ENCODE results near the gene HK1.

Gene HK1

DNA sequence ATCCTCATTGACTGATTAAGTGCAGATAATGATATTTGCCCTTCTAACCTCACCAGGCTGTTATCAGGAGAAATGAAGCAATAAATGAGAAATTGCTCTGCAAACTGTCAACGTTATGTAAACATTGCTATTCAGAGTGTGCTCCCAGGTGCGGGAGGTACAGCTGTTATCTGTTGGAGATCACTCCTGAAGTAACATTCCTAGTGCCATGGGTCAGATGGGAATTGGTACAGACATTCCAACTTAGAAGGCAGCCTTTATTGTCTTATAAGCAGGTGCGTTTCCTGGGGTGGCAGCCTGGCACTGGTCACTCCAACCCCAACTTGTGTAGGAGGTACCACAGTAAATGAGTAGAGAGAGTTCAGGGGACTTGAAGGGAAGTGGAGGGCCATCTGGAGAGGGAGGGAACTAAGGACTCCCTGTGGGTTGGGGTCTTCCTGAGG lies 36.8 kb downstream of the HK1 start:
- TF ChIP-seq, protein P1, sequence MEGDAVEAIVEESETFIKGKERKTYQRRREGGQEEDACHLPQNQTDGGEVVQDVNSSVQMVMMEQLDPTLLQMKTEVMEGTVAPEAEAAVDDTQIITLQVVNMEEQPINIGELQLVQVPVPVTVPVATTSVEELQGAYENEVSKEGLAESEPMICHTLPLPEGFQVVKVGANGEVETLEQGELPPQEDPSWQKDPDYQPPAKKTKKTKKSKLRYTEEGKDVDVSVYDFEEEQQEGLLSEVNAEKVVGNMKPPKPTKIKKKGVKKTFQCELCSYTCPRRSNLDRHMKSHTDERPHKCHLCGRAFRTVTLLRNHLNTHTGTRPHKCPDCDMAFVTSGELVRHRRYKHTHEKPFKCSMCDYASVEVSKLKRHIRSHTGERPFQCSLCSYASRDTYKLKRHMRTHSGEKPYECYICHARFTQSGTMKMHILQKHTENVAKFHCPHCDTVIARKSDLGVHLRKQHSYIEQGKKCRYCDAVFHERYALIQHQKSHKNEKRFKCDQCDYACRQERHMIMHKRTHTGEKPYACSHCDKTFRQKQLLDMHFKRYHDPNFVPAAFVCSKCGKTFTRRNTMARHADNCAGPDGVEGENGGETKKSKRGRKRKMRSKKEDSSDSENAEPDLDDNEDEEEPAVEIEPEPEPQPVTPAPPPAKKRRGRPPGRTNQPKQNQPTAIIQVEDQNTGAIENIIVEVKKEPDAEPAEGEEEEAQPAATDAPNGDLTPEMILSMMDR (IDR thresholded peaks at IDR 0.05) = no peak

DNA sequence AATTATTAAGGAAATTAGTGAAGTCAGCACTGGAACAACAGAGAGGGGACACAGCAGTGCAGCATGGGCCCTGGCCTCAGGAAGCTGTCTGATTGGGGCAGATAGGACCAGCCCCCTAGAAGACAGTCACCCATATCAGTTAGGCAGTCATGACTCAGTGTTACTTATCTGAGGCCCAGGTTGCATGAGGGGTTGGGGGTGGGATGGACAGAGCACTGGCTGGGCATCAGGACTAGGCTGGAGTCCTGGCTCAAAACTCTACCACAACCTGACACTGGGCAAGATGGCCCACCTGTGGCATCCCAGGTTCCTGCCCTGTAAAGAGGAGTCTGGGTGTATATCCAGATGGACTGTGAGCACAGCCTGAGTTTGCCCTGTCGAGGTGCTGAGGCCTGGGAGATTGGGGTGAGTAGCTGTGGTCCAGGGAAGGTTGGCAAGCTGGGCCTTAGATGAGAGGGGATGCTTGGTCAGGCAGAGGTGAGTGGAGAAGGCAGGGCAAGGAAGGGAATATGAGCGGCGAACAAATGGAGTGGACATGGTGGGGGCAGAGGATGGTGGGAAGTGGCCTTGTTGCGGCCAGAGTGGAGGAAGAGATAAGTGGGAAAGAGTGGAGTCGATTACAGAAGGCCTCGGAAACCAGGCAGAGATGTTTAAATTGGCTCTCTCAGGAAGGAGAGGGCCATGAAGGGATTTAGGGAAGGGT lies 37.5 kb downstream of the HK1 start:
- TF ChIP-seq, protein P1 (IDR thresholded peaks at IDR 0.05) = no peak

DNA sequence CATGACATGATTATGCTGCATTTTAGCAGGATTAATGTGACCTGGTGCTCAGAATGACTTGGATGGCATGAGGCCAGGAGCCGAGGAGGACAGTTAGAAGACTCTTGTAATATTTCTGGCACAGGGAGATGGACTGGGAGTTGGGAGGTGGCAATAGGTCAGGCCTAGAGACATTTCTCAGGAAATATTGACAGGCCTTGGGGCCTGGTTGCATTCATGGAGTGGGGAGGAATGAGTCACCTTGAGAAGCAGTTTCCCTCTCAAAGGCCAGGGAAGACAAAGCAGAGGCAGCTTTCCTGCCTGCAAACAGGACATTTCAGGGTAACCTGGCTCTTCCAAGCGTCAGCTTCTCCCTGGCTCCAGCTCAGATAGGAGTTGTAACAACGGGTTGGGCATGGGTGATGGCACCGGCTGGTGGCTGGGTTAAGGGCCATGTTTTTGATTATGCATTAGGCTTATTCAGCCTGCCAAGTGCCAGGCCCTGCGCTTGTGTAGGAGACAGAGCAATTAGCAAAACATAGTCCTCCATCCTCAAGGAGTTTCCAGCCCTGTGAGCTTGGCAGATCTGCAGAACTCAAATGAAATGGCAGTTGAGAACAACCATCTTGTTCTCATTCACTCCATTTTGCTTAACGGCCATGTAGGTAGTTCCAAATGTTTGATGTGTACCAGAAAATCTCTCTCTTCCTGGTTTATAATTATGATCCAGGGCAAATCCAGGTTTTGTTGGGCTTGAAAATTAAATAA lies 38.2 kb downstream of the HK1 start:
- TF ChIP-seq, protein P1 (IDR thresholded peaks at IDR 0.05) = no peak

DNA sequence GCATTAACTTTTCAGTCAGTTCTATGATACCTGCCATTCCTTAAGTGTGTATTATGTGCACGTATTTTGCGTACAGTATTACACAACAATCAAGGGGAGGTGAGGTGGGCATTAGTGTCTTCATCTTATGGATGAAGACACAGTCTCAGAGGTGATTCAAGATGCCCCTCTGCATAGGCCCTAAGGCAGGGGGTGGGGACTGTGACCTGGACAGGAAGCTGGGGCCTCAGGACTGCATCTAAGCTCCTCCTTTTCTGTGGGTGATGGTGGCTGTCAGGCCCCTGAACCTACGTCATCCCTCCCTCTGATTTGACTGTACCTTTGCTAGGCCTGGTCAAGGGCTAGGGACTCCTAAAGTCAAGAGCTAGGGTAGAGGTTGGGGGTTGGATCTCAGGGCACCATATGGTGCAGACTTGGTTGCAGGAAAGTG lies 38.9 kb downstream of the HK1 start:
- TF ChIP-seq, protein P1 (IDR thresholded peaks at IDR 0.05) = no peak

DNA sequence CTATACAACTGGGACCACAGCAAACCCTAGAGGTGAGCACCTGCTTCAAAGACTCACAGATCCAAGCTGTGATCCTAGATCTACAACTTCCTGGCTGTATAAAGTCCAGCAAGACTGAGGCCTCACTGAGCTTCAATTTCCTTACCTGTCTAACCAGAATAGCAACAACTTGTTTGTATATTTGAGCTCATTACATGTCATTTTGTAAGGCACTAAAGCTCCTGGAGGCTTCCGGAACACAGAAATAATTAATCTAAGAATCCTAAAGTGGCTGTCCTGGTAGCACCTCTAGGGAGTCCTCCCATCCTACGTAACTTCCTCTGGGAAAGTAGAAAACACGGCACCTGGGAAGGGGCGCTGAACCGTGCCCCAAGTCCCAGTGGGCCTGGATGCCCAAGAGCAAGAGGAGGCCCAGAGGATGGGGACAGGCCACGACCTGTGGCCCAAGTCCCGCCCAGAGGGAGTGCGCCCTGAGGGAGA lies 39.4 kb downstream of the HK1 start:
- TF ChIP-seq, protein P1 (IDR thresholded peaks at IDR 0.05) = no peak

DNA sequence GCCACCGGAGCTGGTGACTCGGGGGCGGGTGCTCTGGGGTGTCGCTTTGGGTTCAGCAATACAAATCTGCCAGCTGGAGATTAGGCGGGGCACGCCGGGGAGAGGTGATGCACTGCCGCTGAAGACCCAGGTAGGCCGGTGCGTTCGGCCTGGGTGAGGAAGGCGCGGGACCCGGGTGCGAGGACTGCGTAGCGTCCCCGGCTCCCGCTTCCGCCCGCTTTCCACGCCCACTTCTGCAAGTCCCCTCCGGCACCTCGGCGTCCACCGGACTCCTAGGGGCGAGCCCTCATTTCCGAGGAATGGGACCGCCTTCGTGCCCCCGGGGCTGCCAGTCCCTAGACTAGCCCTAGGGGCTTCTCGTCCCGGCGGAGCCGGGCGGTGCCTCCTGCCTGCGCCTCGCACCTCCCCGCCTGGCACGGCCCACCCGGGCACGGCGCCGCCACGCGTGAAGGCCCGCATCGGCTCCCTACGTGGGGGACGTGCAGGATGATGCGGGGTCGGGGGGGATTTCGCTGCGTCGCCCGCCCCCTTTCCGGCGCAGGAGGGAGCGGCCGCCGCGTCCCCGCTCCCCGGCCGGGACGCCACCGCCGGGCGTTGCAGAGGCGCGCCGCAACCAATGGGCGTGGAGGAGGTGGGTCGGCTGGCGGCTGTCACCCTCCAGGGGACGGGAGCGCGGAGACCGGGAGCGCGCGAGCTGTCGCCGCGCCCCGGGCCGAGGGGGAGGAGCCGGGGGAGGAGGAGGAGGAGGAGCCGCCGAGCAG lies 40.0 kb downstream of the HK1 start:
- TF ChIP-seq, protein P1 (IDR thresholded peaks at IDR 0.05) = no peak
